Thyroid gland (tissue), 4 donors: ENCODE results near the gene CCDC136. TPM values are rescaled to one million over a fixed set of nuclear protein-coding genes. Genes with fewer than 3 reads are reported as not detected.

Experiments used
- DNase-seq, 2 donors: peaks; one replicate each; pipeline ENCODE4 v3.0.0-alpha.2; 2019
- H3K27ac ChIP-seq, 3 donors: fragments of 200-600 bp; sonication (generic); 1 replicate in 2 of 3; 2 replicates in 1 of 3; pipeline ENCODE4 v1.5.1; 2016 to 2019; ENCODE audit warnings: mild to moderate bottlenecking in 1 of 3, moderate library complexity in 1 of 3
- H3K27me3 ChIP-seq: fragments of 200-600 bp; sonication (generic); one replicate; pipeline ENCODE4 v1.5.1; 2019
- H3K36me3 ChIP-seq, 2 donors: fragments of 200-600 bp; sonication (generic); one replicate each; pipeline ENCODE4 v1.5.1; 2016 to 2019
- H3K4me1 ChIP-seq, 2 donors: fragments of 200-600 bp; sonication (generic); one replicate each; pipeline ENCODE4 v1.5.1; 2017 to 2019
- H3K4me3 ChIP-seq, 3 donors: fragments of 200-600 bp; sonication (generic); replicated peaks in 1 of 3; 1 replicate in 2 of 3; 2 replicates in 1 of 3; pipeline ENCODE4 v1.5.1; 2016; ENCODE audit warnings: mild to moderate bottlenecking in 1 of 3
- H3K9me3 ChIP-seq: fragments of 200-600 bp; sonication (generic); one replicate; pipeline ENCODE4 v1.5.1; 2017
- POLR2A ChIP-seq, 2 donors: fragments of 450-650 bp; IDR thresholded peaks; one replicate each; pipeline ENCODE4 v1.6.1; 2017; ENCODE audit warnings: antibody characterized with exemption in 2 of 2, mild to moderate bottlenecking in 2 of 2, moderate library complexity in 1 of 2
- WGBS, 2 donors: methylation state at CpG; one replicate each; pipeline ENCODE4 v1.1.5; 2017; 5-methylcytosine and 5-hydroxymethylcytosine counted together
- intact Hi-C: fragments of 100-400 bp; cut with DNase I; formaldehyde crosslinking; loops from one replicate; pipeline ENCODE4 v1.15.1; 2023
- total RNA-seq, 4 donors: library from RNA; depleted of rRNA; stranded (reverse); fragments of >200 nt; gene quantifications; one replicate each; pipeline ENCODE4 v1.2.3, GENCODE V29; 2016
- TF ChIP-seq, protein P1 (sequence below), 6 experiments: fragments of 200-600 bp in 3 of 6; fragments of 450-650 bp in 3 of 6; sonication (generic) in 3 of 6; IDR thresholded peaks; one replicate each; pipeline ENCODE4 v1.5.1; 2016 to 2019; ENCODE audit warnings: antibody characterized with exemption in 6 of 6, mild to moderate bottlenecking in 2 of 6, inconsistent platforms in 1 of 6, moderate library complexity in 1 of 6

The CCDC136 gene
- total RNA-seq, 4 donors from 2014 or later, result 4.4 to 4.9 (median 4.6) TPM

DNA sequence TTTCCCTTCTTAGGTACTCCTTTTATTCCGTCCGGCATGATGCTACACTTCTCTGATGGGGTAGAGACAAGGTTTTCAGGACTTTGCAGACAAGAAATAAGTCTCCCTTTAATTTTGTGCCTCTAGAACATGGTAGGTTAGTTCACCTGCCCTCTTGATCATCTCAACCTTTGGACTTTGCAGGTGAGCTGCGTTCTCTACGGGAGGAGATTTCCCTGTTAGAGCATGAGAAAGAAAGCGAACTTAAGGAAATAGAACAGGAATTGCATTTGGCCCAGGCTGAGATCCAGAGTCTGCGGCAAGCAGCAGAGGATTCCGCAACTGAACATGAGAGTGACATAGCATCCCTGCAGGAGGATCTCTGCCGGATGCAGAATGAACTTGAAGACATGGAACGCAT lies 9.2 kb downstream of the CCDC136 start:
- H3K27me3 ChIP-seq, result no peaks in the 10 kb centered on the region
- intact Hi-C loops, result no loop called here
- H3K36me3 ChIP-seq, result no peaks in the 10 kb centered on the region

DNA sequence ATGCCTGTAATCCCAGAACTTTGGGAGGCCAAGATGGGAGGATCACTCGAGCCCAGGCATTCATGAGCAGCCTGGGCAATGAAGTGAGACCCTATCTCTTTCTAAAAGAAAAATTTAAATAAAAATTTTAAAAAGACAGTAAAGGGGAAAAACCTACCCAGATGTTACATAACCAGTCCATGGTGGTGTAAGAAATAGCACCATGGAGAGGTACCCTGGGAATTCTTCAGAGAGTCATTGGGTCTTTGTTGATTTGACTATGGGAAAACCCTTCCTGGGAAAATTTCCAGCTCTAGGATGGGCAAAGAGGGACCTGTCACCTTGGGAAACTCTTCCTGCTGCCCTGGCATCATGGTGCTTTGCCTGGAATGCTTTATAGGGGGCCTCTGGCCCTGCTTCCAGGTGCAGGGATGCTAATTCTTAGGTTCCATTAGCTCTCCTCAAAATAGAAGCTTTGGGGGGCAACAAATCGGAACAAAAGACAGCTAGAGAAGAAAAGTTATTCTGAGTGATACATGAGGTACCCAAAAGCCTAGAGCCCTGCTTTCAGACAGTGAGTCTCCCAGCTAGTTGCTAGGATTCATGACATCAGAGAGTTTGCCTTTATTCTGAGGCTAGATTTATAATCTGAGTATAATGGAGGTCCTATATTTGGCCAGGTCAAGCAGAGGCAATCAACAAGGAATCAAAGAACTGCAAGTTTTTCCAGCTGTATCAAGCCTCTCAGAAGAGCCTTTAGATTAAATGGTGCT lies 10.1 kb downstream of the CCDC136 start:
- H3K27ac ChIP-seq, result no peak overlapping the region
- no peak for DNase-seq
- H3K36me3 ChIP-seq, result no peaks in the 10 kb centered on the region
- no peaks in the 10 kb centered on the region for H3K27me3 ChIP-seq
- no peaks in the 10 kb centered on the region for H3K9me3 ChIP-seq
- 93 to 96% methylated on average over 2 of the region's 2 CpGs for WGBS, 2 donors
- intact Hi-C loops, result no loop called here
- no peaks in the 10 kb centered on the region for H3K4me1 ChIP-seq
- no peak for TF ChIP-seq POLR2A (IDR thresholded peaks at IDR 0.05)
- TF ChIP-seq, protein P1, sequence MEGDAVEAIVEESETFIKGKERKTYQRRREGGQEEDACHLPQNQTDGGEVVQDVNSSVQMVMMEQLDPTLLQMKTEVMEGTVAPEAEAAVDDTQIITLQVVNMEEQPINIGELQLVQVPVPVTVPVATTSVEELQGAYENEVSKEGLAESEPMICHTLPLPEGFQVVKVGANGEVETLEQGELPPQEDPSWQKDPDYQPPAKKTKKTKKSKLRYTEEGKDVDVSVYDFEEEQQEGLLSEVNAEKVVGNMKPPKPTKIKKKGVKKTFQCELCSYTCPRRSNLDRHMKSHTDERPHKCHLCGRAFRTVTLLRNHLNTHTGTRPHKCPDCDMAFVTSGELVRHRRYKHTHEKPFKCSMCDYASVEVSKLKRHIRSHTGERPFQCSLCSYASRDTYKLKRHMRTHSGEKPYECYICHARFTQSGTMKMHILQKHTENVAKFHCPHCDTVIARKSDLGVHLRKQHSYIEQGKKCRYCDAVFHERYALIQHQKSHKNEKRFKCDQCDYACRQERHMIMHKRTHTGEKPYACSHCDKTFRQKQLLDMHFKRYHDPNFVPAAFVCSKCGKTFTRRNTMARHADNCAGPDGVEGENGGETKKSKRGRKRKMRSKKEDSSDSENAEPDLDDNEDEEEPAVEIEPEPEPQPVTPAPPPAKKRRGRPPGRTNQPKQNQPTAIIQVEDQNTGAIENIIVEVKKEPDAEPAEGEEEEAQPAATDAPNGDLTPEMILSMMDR (IDR thresholded peaks at IDR 0.05), result no peak
- no peak overlapping the region for H3K4me3 ChIP-seq

More for the DNA sequence above, 9.2 kb downstream of the CCDC136 start:
- Histone ChIP-seq H3K4me1 (no peaks in the 10 kb centered on the region), H3K9me3 (no peaks in the 10 kb centered on the region), H3K4me3 (no peak overlapping the region), H3K27ac (no peak overlapping the region)
- TF ChIP-seq POLR2A (IDR thresholded peaks at IDR 0.05), result no peak
- TF ChIP-seq, protein P1 (IDR thresholded peaks at IDR 0.05), result no peak
- WGBS, 2 donors, result 95 to 96% methylated on average over 9 of the region's 9 CpGs
- no peak for DNase-seq

DNA sequence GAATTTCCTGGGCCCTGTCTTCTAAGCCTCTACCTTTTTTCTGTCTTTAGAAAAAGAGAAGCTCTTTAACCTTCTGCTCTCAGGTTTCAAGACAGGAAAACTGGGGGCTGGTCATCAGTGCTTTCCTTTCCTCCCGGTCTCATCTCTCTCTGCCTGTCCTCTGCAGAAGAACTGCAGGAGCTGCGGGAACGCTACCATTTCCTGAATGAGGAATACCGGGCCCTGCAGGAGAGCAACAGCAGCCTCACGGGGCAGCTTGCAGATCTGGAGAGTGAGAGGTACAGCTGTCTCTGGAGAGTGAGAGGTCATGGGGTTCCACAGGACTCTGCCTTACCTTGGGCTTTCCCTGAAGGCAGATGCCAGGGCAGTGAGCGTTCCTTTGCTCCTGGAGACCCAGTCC lies 12.7 kb downstream of the CCDC136 start:
- H3K27ac ChIP-seq, result no peak overlapping the region
- TF ChIP-seq POLR2A (IDR thresholded peaks at IDR 0.05), result no peak
- TF ChIP-seq, protein P1 (IDR thresholded peaks at IDR 0.05), result no peak
- no peaks in the 10 kb centered on the region for H3K4me1 ChIP-seq
- no peak for DNase-seq
- H3K9me3 ChIP-seq, result no peaks in the 10 kb centered on the region
- no peaks in the 10 kb centered on the region for H3K36me3 ChIP-seq
- H3K27me3 ChIP-seq, result no peaks in the 10 kb centered on the region
- intact Hi-C loops, result no loop called here
- H3K4me3 ChIP-seq, result no peak overlapping the region
- 81 to 89% methylated on average over 5 to 6 of the region's 6 CpGs for WGBS, 2 donors

DNA sequence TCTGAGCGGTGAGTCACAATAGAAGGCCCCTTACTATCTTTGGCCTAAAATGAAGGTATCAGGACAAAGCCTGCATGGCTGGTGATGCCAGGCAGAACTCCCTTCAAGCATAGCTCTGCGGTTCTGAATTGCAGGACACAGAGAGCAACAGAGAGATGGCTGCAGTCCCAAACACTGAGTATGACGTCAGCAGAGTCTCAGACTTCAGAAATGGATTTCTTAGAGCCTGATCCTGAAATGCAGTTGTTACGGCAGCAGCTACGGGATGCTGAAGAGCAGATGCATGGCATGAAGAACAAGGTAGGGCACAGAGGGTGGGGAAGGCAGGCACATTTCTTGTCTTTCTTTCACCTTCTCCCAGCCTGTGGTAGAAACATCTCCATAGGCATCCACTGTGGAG lies 13.5 kb downstream of the CCDC136 start:
- DNase-seq, result no peak
- Histone ChIP-seq H3K4me1 (no peaks in the 10 kb centered on the region), H3K4me3 (no peak overlapping the region), H3K27ac (no peak overlapping the region), H3K27me3 (no peaks in the 10 kb centered on the region), H3K9me3 (no peaks in the 10 kb centered on the region), H3K36me3 (no peaks in the 10 kb centered on the region)
- 87 to 99% methylated on average over 5 of the region's 5 CpGs for WGBS, 2 donors
- no peak for TF ChIP-seq POLR2A (IDR thresholded peaks at IDR 0.05)
- TF ChIP-seq, protein P1 (IDR thresholded peaks at IDR 0.05), result no peak
- intact Hi-C loops, result no loop called here

DNA sequence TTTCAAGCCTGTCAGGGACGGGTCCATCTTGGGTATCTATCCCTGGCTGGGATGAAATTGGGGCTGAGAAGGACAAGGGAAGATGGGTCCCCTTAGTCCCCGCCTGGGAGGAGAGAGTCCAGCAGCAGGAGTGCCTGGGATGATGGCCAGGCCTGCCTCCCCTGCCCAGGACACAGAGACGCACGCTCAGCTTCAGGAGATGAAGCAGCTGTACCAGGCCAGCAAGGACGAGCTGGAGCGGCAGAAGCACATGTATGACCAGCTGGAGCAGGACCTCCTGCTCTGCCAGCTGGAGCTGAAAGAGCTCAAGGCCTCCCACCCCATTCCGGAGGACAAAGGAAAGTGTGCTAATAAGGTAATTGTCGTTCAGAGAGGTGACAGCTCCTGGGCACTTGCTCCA lies 15.4 kb downstream of the CCDC136 start:
- H3K4me1 ChIP-seq, result no peaks in the 10 kb centered on the region
- no peak for DNase-seq
- no peak overlapping the region for H3K4me3 ChIP-seq
- H3K27me3 ChIP-seq, result no peaks in the 10 kb centered on the region
- intact Hi-C loops, result no loop called here
- TF ChIP-seq, protein P1 (IDR thresholded peaks at IDR 0.05), result no peak
- no peak for TF ChIP-seq POLR2A (IDR thresholded peaks at IDR 0.05)
- no peak overlapping the region for H3K27ac ChIP-seq
- H3K9me3 ChIP-seq, result no peaks in the 10 kb centered on the region
- H3K36me3 ChIP-seq, result no peaks in the 10 kb centered on the region
- 91 to 93% methylated on average over 8 of the region's 8 CpGs for WGBS, 2 donors
